Stimulated activated CD8-positive, alpha-beta memory T cell treated with anti-CD3 and anti-CD28 coated beads, Interleukin-7, amount 100 ng/mL, for 4 hours (primary cell): Measurements from ENCODE around the gene EP400.
"Not testable (repeated sequence)": the region's sequence is repeated elsewhere in the genome, so short reads cannot be mapped to it uniquely, and the experiment has no call there.

Source experiments
- DNase-seq, 2 donors: peaks; one replicate each; pipeline ENCODE4 v3.0.0-alpha.2; 2020; ENCODE audit warnings: low read depth in 2 of 2

Gene EP400

GRCh38 chr12:132085291-132085635 lies 135.5 kb downstream of the EP400 start:
- no peak for DNase-seq

GRCh38 chr12:132089407-132089910 lies 139.7 kb downstream of the EP400 start:
- no peak for DNase-seq

GRCh38 chr12:132094269-132094891 lies 144.6 kb downstream of the EP400 start:
- no peak for DNase-seq

- no peak for DNase-seq
These were observed 146.0 kb downstream of the EP400 start for GRCh38 chr12:132095520-132096409.

GRCh38 chr12:132099739-132100138 lies 150.0 kb downstream of the EP400 start:
- no peak for DNase-seq

- DNase-seq: no peak
These were observed 150.7 kb downstream of the EP400 start for GRCh38 chr12:132100306-132101065.

- no peak for DNase-seq
These were observed 152.6 kb downstream of the EP400 start for GRCh38 chr12:132102297-132102696.

GRCh38 chr12:132103072-132103471 lies 153.3 kb downstream of the EP400 start:
- not testable (repeated sequence) for DNase-seq

GRCh38 chr12:132103542-132104308 lies 154.0 kb downstream of the EP400 start:
- DNase-seq: no peak

- no peak for DNase-seq
These were observed 155.7 kb downstream of the EP400 start for GRCh38 chr12:132105467-132105866.

- DNase-seq: no peak
These were observed 157.2 kb downstream of the EP400 start for GRCh38 chr12:132106921-132107320.

- DNase-seq: no peak
These were observed 158.6 kb downstream of the EP400 start for GRCh38 chr12:132108211-132108832.

GRCh38 chr12:132109741-132110140 lies 160.0 kb downstream of the EP400 start:
- no peak for DNase-seq

GRCh38 chr12:132110677-132111076 lies 160.9 kb downstream of the EP400 start:
- DNase-seq: no peak

GRCh38 chr12:132111654-132112304 lies 162.0 kb downstream of the EP400 start:
- DNase-seq: no peak

GRCh38 chr12:132114667-132115066 lies 164.9 kb downstream of the EP400 start:
- DNase-seq: no peak

GRCh38 chr12:132115500-132115899 lies 165.8 kb downstream of the EP400 start:
- no peak for DNase-seq

- DNase-seq: no peak
These were observed 167.2 kb downstream of the EP400 start for GRCh38 chr12:132116709-132117557.

GRCh38 chr12:132117558-132117875 lies 167.8 kb downstream of the EP400 start:
- no peak for DNase-seq

GRCh38 chr12:132118876-132119275 lies 169.1 kb downstream of the EP400 start:
- DNase-seq: no peak
